ENCODE data around the gene CCDC40.
"Not testable (repeated sequence)": the region's sequence is repeated elsewhere in the genome, so short reads cannot be mapped to it uniquely, and the experiment has no call there.

The CCDC40 gene

DNA sequence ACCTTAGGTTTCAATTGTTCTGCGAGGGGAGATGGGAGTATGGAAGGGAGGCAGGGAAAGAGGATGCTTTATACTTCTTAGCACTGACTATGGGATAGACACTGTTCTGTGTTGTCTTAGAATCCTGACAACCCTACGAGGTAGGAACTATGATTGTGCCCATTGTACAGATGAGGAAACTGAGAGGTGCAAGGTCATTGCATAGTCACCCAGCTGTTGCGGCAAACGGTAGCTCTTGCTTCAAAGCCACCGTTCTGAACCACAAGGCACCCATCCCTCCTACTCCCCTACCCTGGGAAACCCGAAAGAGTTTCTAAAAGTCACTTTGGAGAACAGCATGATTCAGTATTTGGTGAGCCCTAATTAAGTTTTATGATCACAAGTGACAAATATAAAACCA, 7.5 kb downstream of the CCDC40 start:
- DNase-seq (ENCODE audit: low read depth in 1 of 2, low spot score in 1 of 2) = no peak

DNA sequence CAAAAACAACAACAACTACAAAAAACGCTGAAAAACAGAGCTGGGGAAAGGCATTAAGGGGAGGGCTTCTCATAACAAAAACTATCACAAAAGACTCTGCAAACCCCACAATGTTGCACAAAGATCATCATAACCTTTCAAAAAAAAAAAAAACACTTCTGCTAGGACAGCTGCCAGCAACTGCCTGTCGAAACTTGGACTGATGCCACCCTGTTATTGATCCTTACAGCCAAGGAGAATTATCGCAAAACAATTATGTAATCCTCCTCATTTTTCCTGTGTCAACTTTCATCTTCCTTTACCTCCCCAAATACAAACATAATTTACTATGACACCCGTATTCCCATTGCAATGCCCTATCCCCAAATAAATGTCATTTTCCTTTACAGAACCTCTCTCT, 9.3 kb downstream of the CCDC40 start:
- no peak for DNase-seq (ENCODE audit: low read depth in 1 of 2, low spot score in 1 of 2)

DNA sequence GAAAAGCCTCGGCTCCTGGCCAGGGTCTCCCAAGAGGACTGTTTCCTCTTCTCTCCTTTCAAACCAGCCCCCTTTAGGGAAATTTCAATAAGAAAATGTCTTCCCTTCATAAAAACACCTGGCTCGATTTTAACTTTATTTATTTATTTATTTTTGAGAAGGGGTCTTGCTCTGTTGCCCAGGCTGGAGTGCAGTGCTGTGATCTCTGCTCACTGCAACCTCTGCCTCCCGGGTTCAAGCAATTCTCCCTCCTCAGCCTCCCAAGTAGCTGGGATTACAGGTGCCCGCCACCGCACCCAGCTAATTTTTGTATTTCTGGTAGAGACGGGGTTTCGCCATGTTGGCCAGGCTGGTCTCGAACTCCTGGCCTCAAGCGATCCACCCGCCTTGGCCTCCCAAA, 10.3 kb downstream of the CCDC40 start:
- DNase-seq (ENCODE audit: low read depth in 1 of 2, low spot score in 1 of 2) = not testable (repeated sequence)

GRCh38 chr17:80047176-80047575, 10.7 kb downstream of the CCDC40 start:
- no peak for DNase-seq (ENCODE audit: low read depth in 1 of 2, low spot score in 1 of 2)

DNA sequence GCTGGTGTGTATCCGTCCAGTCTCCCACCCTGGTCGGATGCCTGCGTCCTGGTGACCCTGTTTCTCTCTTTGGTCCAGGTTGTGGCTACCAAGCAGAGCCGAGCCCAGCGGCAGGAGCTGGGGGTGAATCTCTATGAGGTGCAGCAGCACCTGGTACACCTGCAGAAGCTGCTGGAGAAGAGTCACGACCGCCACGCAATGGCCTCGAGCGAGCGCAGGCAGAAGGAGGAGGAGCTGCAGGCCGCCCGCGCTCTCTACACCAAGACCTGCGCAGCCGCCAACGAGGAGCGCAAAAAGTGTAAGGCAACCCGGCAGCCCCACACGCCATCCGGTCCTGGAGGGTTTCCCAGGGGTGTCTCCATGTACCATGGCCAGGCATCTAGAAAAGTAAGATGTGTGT, 13.5 kb downstream of the CCDC40 start:
- no peak for DNase-seq (ENCODE audit: low read depth in 1 of 2, low spot score in 1 of 2)

- no peak for DNase-seq (ENCODE audit: low read depth in 1 of 2, low spot score in 1 of 2)
These were observed 14.3 kb downstream of the CCDC40 start for GRCh38 chr17:80050706-80051105.

GRCh38 chr17:80051681-80052080, 15.2 kb downstream of the CCDC40 start:
- no peak for DNase-seq (ENCODE audit: low read depth in 1 of 2, low spot score in 1 of 2)

DNA sequence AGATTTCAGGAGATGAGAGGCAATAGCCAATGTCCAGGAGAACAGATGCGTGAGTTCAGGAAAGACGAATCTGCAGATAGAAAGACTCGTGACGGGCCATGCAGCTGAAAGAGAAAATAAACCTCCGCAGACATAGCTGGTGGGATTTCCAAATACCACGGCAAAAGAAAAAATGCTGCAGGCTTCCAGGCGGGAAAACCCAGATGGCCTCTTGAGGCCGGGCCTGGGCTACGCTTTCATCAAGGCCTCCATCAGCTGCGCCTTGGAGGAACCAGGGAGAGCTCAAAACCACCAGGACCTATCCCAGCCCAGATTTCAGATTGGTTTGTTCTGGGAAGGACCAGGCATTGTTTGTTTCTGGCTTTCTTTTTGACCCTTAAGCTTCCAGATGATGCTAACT, 16.7 kb downstream of the CCDC40 start:
- no peak for DNase-seq (ENCODE audit: low read depth in 1 of 2, low spot score in 1 of 2)

GRCh38 chr17:80055597-80055996, 19.2 kb downstream of the CCDC40 start:
- DNase-seq (ENCODE audit: low read depth in 1 of 2, low spot score in 1 of 2) = no peak

- DNase-seq (ENCODE audit: low read depth in 1 of 2, low spot score in 1 of 2) = no peak
These were observed 22.0 kb downstream of the CCDC40 start for GRCh38 chr17:80058311-80058955.

GRCh38 chr17:80060644-80061043, 24.2 kb downstream of the CCDC40 start:
- no peak for DNase-seq (ENCODE audit: low read depth in 1 of 2, low spot score in 1 of 2)

GRCh38 chr17:80061421-80061820, 25.0 kb downstream of the CCDC40 start:
- no peak for DNase-seq (ENCODE audit: low read depth in 1 of 2, low spot score in 1 of 2)

DNA sequence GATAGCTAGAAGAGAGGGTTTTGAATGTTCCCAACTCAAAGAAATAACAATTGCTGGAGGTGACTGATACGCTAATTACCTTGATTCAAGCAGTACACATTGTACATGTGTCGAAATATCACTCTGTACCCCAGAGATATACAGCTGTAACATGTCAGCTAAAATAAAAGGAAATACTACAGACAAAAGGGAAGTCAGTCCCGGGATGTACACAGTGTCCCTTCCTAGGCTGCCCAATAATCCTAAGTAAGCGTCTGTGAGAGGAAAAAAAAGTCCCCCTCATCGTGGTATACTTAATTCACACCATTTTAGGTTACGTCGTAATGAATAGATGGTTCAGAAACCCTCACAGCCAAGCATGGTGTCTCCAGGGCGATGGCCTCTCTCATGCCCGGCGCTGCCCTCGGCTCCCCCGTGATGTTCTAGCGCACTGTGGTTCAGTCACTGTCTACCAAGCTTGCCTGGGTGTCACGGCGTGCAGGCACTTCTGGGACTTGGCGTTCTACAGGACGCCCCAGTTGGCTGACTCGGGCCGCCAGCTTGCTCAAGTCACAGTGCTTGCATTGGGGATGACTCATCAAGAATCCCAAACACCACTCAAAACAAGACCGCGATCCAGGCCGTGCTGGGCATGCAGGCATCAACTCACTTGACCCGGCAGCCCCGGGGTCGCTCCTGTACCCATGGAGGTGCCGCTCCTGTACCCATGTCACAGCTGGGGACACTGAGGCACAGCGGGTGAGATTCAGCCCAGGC, 27.6 kb downstream of the CCDC40 start:
- no peak for DNase-seq (ENCODE audit: low read depth in 1 of 2, low spot score in 1 of 2)

GRCh38 chr17:80064696-80065095, 28.3 kb downstream of the CCDC40 start:
- no peak for DNase-seq (ENCODE audit: low read depth in 1 of 2, low spot score in 1 of 2)

DNA sequence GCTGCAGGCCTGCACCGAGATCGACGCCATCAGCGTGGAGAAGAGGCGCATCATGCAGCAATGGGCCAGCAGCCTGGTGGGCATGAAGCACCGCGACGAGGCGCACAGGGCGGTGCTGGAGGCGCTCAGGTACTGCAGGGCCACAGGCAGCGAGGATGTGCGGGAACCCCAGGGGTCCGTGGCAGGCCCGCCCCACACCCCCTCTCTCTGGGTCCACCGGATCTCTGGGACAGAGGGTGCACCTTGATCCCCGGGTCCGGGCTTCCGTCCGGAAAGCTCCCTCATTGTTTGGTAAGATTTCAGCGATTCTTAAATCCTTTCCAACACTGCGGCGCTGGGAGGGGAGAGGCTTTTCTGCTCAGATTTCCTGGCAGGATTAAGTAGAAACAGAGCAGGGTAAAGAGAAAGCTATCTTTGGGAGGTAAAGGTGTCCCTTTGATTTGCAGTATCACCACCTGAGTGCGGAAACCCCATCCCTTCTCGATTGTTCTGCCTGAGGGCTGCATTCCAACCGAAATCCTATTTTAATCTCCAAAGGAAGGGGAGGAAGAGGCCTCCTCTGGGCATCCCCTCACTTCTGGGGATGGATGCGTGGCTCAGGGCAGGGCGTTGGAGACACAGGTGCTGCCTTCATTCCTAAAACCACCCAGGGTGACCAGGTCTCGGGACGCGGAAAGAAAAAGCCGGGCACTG, 29.2 kb downstream of the CCDC40 start:
- no peak for DNase-seq (ENCODE audit: low read depth in 1 of 2, low spot score in 1 of 2)

DNA sequence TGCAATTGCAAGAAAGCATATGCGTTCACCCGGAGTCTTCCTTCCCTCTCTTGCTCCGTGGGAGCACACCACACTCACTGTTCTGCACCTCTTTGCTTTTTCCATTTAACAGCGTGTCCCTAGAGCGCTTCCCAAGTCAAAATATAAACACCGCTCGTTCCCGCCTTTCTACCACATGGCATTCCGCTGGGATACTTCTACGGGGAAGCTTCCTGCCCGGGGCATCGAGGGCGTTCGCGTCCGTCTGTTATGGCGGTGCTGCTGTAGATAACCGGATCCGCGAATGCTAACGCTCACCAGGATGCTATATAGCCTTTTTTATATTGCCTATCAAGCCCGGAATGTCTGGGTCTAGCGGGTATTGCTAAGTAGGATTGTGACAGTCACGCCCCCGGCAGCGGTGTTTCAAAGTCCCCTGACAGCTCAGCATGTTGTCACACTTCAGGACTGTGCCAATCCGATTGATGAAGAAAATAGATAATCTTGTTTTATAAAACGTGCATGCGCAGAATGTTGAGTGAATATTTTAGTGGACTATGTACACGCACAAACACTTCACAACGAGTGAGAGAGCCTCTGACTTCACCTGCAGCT, 31.0 kb downstream of the CCDC40 start:
- no peak for DNase-seq (ENCODE audit: low read depth in 1 of 2, low spot score in 1 of 2)

GRCh38 chr17:80068301-80069222, 32.1 kb downstream of the CCDC40 start:
- no peak for DNase-seq (ENCODE audit: low read depth in 1 of 2, low spot score in 1 of 2)

DNA sequence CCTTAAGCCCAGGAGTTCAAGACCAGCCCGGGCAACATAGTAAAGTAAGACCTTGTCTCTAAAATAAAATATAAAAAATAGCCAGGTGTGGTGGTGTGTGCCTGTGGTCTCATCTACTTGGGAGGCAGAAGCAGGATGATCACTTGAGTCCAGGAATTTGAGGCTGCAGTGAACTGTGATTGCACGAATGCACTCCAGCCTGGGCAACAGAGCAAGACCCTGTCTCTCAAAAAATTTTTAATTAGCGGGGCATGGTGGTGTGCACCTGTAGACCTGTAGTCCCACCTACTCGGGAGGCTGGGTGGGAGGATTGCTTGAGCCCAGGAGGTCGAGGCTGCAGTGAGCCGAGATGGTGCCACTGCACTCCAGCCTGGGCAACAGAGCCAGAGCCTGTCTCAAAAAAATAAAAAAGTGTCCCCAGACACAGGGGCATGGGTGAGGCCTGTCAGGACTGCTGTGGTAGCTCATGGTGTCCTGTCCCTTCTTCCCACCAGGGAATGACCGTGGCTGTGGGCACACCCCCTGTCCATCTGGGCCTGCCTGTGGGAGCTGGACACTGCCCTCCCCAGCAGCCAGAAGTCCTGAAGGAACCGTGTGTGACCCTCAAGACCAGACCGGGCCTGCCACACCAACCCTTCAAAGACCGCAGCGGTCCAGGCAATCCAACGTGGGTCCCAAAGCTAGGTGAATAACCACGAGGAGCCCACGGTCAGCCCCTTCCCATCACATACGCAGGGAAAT, 34.1 kb downstream of the CCDC40 start:
- no peak for DNase-seq (ENCODE audit: low read depth in 1 of 2, low spot score in 1 of 2)

DNA sequence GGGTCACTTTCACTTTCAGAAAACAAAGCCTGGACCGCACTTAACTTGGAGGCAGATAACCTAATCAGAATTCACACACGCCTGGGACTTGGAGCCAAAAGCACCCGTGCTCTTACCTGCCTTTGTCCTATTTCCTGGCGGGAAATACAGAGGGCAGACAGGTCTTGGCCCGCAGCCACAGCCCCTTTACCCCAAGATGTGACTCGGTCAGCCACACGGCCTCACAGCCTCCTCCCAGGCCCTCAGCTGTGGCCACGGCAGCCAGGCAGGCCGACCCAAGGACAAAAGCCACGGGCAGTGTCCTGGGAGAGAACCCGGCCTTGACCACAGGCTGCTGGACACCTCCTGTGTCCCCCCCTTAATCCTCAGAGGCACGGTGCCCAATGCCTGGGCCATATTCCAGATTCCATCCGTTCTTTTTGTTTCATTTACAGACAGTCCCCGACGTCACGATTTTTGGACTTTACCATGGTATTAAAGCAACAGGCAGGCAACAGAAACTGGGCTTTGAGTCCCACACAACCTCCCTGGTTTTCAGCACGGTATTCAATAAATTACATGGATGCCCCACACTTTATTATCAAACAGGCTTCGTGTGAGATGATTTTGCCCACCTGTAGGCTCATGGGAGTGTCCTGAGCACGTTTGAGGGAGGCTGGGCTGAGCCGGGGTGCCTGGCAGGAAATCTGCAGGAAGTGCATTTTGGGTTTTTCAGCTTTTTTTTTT, 34.8 kb downstream of the CCDC40 start:
- DNase-seq (ENCODE audit: low read depth in 1 of 2, low spot score in 1 of 2) = no peak

DNA sequence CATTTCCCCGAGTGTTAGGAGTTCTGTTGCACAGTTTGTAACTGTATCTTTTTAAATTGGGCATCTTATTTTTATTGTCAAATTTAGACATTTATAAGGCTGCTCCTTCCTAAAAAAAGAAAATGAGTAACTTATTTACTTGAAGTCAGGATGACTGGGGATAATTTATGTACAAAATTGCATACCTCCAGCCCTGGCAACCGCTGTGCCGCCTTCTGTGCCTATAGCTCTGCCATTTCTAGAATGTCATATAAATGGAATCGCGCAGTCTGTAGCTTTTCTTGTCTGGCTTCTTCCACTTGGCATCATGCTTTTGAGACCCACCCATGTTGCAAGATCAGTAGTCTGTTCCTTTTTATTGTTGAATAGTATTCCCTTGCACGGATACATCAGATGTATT, 36.0 kb downstream of the CCDC40 start:
- no peak for DNase-seq (ENCODE audit: low read depth in 1 of 2, low spot score in 1 of 2)
